ENCODE measurements around the gene RRP8.

RRP8 gene

DNA sequence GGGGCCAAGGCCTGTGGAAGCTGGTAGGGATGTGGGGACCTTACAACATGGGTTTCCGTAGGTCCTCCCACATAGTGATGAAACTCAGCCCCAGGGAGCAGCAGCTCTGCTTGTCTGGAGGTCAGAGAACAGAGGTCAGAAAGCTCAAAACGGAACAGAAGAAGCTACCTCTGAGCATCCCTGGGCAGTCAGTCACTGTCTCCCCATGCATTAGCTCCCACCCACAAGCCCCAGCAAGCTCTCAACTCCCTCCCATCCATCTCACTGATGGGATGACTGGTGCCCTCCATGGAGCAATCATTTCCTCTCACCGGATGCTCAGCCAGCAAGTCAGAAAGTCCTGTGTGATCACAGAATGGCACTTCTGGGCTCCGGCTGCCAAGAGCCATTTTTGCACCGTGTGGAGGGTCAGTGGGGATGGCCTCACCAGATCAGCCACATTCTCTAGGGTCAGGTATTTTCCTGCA, 13.9 kb upstream of the RRP8 start:
- DNase-seq (ENCODE audit: low read depth), result no peak

DNA sequence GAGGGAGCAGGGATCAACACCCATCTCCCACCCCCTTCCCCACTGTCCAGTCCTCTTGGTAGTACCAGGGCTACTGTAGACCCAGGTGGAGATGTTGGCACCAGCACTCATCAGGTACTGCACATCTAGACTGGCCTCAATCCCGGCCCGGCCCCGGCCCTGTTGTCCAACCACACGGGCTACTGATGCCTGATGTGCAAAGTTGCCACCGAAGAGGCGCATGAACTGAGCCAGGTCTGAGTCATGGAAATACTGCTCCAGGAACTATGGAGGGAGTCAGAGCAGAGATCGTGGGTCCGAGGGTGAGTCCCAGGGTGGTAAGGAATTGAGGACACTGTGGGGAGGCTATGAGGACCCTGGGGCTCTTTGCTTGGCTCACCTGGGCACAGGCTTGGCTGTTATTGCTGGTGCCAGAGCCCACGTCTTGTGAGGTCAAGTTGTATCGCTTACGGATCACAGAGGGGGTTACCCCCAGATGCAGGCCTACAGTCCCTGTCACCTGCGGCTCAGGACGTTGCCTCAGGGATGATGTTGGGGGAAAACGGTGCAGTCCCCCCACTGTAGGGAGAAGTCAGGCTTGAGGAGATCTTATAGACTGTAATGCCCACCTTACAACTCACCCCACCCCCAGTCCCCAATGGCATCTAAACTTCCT, 13.3 kb upstream of the RRP8 start:
- no peak for DNase-seq (ENCODE audit: low read depth)

DNA sequence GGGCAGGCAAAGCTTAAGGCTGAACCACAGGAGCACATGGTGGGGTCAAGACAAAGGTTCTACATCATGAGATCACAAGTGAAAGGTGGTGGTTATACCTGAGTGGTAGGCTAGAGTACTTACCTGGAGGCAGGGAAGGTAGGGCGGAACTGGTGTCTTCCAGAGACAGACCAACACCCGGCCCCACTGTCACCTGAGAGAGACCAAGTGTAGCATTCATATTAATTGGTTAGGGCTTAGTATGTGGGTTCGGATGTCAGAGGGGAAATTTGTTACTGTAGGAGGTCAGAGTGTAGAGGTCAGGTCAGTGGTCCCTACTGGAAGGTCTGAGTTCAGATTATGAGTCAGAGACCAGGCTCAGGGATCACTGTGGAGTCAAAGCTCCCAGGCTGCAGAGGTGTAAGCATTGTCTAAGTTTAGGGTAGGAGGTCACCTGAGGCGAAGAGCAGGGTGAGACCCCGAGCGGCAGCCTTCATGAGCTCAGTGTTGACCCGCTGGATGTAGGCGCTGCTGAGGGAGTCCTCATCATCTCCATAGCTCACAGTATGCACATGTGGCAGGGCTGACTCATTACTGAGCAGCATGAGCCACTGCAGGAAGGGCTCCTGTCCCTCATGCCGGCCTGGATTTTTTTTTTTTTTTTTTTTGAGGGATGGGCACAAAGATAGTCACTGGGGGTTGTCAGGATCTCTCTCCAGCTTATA, 12.6 kb upstream of the RRP8 start:
- no peak for DNase-seq (ENCODE audit: low read depth)

DNA sequence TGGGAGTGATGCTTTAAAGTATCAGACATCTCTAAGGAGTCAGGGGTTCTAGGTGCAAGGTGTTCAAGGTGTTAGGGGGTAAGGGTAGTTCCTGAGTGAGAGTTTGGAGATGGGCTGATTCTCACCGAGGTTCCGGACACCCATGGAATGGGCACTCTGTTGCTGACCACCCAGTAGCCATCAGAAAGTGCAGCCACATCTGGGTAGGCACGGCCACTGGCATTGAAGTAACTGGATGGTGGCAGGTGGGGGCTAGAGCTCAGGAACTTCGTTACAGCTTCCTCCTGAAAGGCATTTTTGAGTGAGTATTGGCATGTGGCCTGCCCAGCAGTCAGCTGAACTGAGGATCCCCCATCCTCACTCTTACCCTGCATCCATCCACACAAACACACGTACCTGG, 11.6 kb upstream of the RRP8 start:
- DNase-seq (ENCODE audit: low read depth), result no peak

DNA sequence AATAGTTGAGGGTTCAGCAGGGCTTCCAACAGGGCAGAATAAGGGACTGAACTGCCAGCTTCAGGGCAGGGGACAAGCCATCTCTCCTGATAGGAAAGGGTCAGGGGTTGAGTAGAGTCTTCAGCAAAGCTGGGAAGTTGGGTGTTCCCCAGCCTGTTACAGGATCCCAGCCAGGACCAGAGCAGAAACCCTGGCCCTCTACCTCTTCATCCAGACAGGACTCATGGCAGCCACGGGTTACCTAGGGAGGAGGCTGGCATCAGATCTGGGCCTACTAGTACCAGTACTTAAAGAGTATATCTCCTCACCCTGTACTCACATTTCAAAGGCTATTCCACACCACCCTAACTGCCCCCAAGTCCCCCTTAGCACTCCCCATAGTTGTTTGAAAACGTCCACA, 11.0 kb upstream of the RRP8 start:
- DNase-seq (ENCODE audit: low read depth), result no peak

DNA sequence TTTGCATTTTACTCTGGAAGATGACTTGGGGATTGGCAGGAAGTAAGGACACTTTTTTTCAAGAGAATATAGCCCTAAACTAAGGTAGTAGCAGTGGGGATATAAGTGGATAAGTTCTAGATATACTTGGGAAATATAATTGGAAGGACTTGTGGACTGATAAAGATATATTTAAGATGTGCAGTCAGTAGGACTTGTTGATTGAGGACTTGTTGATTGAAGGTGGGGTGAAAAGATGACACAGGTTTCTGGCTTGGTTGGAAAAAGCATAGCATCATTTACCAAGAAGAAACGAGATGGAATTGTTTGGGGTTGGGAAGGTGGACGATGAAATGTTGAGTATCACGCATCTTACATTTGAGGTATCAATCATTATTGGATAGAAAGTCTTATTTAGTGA, 10.1 kb upstream of the RRP8 start:
- no peak for DNase-seq (ENCODE audit: low read depth)

DNA sequence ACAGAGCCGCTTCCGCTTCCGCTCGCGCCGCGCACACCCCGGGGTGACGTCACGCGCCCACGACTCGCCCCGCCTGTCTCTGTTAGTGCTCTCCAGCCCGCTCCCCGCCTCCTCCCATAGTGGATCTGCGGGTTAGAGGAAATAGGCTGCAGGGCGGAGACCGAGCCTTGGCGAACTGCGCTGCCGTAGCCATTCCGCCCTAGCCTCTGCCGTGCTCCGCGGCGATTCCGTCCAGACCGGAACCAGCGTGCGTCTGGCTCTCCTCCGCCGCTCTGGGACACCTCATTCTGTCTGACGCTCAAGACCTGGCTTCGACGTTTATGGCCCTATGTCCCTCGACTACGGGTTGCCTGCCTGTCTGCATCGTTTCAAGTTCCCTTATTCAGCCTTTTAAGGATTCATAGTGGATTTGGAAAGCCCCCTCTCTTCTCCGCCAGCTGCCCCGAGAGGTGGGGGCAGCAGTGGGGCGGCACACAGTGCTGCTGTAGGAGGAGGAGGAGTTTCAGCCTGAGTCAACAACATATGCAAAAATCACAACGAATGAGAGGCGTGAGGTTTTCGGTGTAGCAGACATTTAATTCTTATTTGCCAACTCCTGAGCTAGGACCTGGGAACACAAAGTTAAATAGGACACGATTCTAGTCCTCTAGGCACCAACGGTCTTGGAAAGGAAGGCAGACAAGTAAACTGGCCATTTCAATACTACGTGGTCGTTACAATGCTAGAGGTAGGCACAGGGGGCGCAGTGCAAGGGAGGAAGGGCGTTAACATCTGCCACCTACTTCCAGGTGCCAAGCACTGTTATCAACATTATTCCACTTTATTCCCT, 9.0 kb upstream of the RRP8 start, which contains the start of gene TAF10:
Gene TAF10, minus strand, starts transcription at position 4 of the 829 bp plus-strand sequence. CDS start 27 bp downstream, outside the sequence.
- peak; percentile 92 for DNase-seq (ENCODE audit: low read depth)

DNA sequence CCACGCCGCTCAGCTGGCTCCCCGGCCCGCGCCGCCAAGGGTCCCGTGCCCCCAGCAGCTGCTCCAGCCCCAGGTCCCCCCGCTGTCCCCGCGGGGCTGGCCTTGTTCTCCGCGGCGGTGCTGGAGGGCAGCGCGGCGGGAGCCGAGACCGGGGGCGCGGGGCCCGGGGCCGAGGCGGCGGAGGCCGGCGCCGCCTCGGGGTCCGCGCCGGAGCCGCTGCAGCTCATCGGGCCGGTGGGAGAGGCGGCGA, 8.5 kb upstream of the RRP8 start:
- no peak for DNase-seq (ENCODE audit: low read depth)

DNA sequence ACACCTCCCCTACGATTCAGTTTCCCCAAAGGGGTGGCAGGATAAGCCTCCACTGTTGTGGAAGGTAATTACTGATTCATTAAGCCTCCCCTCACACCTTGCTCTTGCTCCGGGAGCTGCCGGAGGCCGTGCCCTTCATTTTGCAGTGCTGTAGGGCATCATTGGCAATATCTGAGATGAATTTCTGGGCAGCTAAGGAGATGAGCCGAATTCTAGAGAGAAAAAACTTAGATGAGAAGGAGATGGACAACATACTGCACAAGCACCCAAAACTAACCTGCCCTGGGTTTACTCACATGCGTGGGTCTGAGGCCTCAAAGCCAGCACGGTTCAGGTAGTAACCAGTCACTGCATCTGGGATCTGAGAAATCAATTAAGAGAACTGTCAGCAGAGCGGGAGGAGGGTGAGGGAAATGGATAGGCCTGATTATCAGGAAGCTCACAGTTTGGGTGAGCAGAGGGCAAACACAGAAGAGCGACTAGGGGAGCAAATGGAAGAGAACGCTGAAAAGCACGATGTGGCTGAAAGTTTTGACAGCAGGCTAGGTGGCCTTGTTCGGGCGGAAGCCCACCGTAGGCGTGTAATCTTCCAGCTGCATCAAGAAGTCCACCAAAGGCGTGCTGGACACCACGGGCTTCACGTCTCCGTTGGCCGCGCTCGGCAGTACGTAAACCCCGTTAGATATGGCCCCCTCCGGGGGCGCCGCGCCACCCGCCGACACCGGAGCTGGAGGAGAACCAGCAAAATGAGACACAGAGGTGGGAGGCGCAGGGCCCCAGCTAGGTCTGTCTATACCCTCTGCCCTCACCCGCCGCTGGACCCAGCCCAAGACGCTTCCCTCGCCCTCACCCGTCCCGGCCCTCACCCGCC, 7.9 kb upstream of the RRP8 start:
- DNase-seq (ENCODE audit: low read depth), result peak; percentile 20

DNA sequence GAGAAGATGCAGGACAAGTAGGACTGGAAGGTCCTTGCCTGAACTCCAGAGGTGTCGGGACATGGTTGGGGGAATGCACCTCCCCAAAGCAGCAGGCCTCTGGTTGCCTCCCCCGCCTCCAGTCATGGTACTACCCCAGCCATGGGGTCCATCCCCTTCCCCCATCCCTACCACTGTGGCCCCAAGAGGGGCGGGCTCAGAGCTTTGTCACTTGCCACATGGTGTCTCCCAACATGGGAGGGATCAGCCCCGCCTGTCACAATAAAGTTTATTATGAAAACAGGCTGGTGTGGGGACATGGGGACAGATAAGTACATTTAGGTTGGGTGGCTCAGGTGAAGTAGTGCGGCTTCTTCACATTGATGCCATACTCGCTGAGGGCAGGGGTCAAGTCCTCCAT, 7.2 kb upstream of the RRP8 start:
- DNase-seq (ENCODE audit: low read depth), result no peak

DNA sequence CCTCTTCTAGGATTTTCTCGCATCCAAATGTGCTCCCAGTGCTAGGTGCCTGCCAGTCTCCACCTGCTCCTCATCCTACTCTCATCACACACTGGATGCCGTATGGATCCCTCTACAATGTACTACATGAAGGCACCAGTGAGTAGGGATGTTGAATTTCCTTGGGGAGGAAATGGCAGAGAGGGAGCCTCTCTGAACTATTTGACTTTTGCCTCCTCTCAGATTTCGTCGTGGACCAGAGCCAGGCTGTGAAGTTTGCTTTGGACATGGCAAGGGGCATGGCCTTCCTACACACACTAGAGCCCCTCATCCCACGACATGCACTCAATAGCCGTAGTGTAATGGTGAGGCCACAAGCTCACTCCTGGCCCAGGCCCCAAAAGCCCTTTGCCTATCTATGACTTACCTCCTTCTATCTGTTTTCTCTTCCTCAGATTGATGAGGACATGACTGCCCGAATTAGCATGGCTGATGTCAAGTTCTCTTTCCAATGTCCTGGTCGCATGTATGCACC, 6.1 kb upstream of the RRP8 start:
- DNase-seq (ENCODE audit: low read depth), result no peak

DNA sequence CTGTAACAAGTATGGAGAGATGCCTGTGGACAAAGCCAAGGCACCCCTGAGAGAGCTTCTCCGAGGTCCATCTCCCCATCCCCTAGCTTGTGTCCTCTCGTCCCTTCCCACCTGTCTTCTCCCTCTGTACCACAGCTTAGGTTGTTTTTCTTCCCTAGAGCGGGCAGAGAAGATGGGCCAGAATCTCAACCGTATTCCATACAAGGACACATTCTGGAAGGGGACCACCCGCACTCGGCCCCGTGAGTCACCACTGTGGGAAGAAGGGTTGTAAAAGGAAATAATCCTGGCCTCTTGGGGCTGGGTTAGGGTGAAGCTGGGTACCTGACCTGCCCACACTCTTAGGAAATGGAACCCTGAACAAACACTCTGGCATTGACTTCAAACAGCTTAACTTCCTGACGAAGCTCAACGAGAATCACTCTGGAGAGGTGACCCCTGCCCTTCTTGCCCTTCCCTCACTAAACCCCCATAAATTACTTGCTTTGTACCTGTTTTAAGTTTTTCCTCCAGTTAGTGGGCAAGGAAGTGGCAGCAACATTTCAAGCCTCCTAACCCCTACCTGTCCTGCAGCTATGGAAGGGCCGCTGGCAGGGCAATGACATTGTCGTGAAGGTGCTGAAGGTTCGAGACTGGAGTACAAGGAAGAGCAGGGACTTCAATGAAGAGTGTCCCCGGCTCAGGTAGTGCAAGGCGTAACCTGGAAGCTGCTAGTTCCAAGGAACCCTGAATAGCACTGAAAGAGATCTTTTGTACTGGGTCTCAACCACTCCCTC, 5.5 kb upstream of the RRP8 start:
- no peak for DNase-seq (ENCODE audit: low read depth)

DNA sequence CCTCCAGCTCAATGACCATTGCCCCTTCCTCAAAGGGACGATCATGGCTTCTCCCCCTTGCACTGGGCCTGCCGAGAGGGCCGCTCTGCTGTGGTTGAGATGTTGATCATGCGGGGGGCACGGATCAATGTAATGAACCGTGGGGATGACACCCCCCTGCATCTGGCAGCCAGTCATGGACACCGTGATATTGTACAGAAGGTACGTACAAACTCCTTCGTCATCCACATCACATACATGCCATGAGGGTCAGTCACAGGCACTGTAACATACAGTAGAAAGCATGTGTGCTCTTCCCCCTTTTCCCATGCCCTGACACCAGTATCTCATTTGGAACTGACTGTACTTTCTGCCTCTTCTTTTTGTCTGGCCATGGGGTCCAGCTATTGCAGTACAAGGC, 4.6 kb upstream of the RRP8 start:
- no peak for DNase-seq (ENCODE audit: low read depth)

DNA sequence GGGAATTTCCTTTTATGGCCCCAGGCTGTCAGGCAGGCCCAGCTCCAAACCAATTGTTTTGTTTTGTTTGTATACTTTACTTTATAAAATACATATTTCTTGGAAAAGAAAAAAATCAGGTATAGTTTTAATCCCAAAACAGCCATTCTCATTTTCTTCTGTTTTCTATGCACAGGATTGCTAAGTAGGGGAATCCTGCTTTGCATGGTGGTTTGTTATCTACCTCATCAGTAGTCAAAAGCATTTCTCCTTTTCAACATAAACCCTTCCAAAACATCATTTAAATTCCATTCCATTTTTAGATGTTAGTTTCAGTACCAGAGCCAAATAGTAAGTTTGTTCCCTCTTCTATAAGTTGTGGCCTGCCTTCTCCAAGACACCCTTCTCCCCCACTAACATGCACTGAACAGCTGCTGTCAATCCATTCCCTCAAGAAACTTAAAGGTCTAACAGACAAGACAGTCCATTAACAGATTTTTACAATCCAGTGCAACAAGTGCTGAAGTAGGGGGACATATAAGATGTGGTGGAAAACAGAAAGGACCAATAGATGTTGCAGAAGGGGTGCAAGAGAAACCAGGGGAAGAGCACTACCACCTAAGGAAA, 3.9 kb upstream of the RRP8 start:
- no peak for DNase-seq (ENCODE audit: low read depth)

DNA sequence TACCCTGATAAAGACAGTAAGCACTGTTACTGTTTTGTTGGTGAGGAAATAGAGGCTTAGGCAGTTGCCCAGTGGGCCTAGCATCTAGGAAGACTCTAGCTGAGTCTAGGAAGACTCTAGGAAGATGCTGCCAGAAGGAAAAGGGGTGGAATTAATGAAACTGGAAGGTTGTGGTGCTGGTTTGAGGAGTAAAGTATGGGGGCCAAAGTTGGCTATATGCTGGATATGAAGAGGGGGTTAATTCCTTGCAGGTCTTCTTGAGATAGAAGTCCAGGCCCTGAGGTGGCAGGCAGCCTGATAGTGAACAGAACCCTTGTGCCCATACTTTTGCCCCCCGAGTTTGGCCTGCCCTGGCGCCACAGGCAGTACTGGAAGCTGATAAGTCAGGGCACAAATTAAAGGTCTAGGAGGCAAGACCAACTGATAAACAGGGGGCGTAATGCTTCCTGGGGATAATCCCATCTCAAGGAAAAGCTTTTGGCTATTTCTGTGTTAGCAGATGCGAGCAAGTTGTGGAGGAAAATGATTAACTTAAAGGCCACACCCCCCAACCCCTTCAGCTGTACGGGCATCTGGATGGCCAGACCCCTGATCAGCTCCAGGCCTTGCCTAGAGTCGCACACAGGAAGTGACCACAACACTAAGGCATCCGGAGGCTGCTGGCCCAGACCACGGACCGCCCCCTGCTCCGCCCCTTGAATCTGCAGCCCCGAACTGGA, 3.2 kb upstream of the RRP8 start:
- no peak for DNase-seq (ENCODE audit: low read depth)

DNA sequence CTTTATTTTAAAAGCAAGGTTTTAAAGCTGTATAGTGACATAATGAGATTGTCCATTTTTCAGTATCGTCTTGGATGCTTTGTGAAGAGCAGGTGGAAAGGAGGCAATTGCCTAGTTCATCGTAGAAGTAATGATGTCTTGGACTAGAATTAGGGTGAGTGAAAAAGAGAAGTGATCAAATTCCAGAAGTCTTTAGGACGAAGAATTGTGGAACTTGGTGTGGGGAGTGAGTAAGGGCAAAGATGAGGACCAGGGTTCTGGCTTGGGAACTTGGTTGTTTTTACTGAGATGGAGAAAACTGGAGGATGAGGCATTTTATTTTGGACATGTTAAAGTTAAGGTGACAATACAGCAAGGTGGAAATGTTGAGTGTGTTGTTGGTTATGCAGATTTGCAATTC, 1.4 kb upstream of the RRP8 start:
- DNase-seq (ENCODE audit: low read depth), result no peak

DNA sequence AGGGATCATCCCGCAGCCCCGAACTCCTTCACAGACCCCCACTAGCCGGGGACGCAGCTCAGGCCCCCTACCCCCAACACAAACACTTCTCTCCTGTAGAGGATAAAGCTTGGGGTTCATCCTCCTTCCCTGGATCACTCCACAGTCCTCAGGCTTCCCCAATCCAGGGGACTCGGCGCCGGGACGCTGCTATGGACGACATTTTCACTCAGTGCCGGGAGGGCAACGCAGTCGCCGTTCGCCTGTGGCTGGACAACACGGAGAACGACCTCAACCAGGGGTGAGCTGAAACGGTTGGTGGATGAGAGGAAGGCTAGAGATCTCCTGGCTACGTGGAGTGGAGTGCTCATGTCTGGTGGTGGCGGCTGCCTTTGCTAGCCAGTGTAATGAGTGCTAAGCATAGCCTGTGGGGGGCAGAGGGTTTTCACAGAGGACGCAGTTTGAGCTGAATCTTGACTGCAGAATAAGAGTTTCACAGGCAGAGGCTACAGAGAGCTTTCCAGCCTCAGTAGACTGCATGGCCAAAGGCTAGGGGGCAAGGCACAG, 738 bp upstream of the RRP8 start:
- DNase-seq (ENCODE audit: low read depth), result peak; percentile 26

DNA sequence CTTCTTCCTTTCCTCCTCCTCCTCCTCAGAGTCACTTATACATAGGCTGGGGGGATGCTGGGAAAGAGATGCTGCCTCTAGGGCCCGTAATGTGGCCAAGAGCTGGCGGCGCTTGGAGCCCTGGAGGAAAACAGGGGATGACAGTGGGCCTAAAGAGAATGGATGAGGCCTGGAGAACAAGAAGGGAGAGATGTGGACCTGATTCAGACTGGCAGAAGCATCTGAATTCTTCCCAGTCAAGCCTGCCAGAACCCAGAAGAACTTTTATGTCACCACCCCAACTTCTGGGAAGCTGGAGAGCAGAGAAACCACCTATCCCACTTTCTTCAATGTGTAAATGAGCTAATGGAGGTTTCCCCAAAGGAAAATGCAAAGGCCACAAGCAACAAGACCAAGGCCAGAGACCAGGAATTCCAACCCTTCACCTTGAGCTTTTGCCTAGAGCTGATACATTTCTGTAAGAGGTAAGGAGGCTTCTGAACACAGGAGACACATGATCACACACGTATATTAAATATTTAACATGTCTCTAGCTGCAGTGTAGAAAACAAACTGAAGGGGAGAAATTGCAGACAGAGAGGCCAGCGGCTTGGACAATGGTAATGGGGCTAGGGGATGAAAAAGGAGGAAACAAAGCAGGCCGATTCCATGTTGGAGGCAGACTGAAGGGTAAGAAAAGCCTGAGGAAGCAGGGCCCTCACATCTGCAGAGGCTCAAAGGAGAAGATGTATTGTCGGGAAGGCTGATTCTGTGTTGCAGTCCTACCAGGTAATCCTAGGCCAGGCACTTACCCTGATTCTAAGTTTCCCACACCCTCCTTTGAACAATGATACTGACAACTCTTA, 1.1 kb downstream of the RRP8 start:
- DNase-seq (ENCODE audit: low read depth), result no peak

DNA sequence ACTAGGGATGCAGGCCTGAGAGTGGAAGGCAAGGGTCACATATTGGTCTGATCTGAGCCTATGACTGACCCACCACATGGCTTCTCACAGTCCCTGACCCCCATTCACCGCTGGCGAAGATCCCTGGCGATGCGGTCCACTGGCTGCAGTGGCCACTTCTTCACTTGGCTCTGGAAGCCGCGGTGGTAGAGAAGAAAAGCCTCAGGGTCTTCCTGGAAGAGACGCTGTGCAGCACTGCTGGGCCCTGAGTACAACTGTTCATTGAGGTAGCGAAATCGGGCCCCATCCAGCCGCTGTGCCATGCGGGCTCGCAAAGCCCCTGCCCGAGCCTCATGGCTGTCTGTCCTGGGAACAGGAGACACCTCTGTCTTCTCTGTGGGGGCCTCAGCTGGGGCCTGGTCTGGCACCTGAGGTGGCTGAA, 2.4 kb downstream of the RRP8 start:
- no peak for DNase-seq (ENCODE audit: low read depth)

Measured in T follicular helper cell (primary cell).